ENCODE results near the gene ABCC12. TPM values are rescaled to one million over a fixed set of nuclear protein-coding genes. Genes with fewer than 3 reads are reported as not detected.

The ABCC12 gene
- total RNA-seq, 4 donors from 2014 or later = not detected

- no peak overlapping the region for H3K27ac ChIP-seq
These were observed 24.4 kb downstream of the ABCC12 start for GRCh38 chr16:48131201-48131935.

GRCh38 chr16:48129926-48130325 lies 25.9 kb downstream of the ABCC12 start:
- TF ChIP-seq EP300 (IDR thresholded peaks at IDR 0.05) (no peak), POLR2A (IDR thresholded peaks at IDR 0.05) (no peak), POLR2AphosphoS5 (IDR thresholded peaks at IDR 0.05) (no peak), CTCF (IDR thresholded peaks at IDR 0.05) (no peak)
- WGBS = 90% methylated on average over 3 of the region's 3 CpGs
- no peaks in the 10 kb centered on the region for H3K4me1 ChIP-seq
- no peaks in the 10 kb centered on the region for H3K9me3 ChIP-seq
- no peak overlapping the region for H3K4me3 ChIP-seq
- no peaks in the 10 kb centered on the region for H3K27me3 ChIP-seq
- H3K27ac ChIP-seq = no peak overlapping the region
- no peak for DNase-seq (ENCODE audit: low spot score in 2 of 2)
- no peaks in the 10 kb centered on the region for H3K36me3 ChIP-seq

More at GRCh38 chr16:48131201-48131935, 24.4 kb downstream of the ABCC12 start:
- Histone ChIP-seq H3K27me3 (no peaks in the 10 kb centered on the region), H3K4me3 (no peak overlapping the region), H3K36me3 (no peaks in the 10 kb centered on the region), H3K9me3 (no peaks in the 10 kb centered on the region), H3K4me1 (no peaks in the 10 kb centered on the region)
- TF ChIP-seq POLR2AphosphoS5 (IDR thresholded peaks at IDR 0.05) = no peak
- no peak for TF ChIP-seq POLR2A (IDR thresholded peaks at IDR 0.05)
- no peak for TF ChIP-seq CTCF (IDR thresholded peaks at IDR 0.05)
- no peak for TF ChIP-seq EP300 (IDR thresholded peaks at IDR 0.05)
- 77% methylated on average over 6 of the region's 6 CpGs for WGBS
- no peak for DNase-seq (ENCODE audit: low spot score in 2 of 2)

- DNase-seq (ENCODE audit: low spot score in 2 of 2) = no peak
- TF ChIP-seq POLR2A (IDR thresholded peaks at IDR 0.05) = no peak
- no peak for TF ChIP-seq EP300 (IDR thresholded peaks at IDR 0.05)
- TF ChIP-seq POLR2AphosphoS5 (IDR thresholded peaks at IDR 0.05) = no peak
- no peak for TF ChIP-seq CTCF (IDR thresholded peaks at IDR 0.05)
- Histone ChIP-seq H3K27me3 (no peaks in the 10 kb centered on the region), H3K27ac (no peak overlapping the region), H3K4me1 (no peaks in the 10 kb centered on the region), H3K4me3 (no peak overlapping the region), H3K9me3 (no peaks in the 10 kb centered on the region), H3K36me3 (no peaks in the 10 kb centered on the region)
- 76% methylated on average over 2 of the region's 2 CpGs for WGBS
These were observed 27.0 kb downstream of the ABCC12 start for GRCh38 chr16:48128769-48129168.

DNA sequence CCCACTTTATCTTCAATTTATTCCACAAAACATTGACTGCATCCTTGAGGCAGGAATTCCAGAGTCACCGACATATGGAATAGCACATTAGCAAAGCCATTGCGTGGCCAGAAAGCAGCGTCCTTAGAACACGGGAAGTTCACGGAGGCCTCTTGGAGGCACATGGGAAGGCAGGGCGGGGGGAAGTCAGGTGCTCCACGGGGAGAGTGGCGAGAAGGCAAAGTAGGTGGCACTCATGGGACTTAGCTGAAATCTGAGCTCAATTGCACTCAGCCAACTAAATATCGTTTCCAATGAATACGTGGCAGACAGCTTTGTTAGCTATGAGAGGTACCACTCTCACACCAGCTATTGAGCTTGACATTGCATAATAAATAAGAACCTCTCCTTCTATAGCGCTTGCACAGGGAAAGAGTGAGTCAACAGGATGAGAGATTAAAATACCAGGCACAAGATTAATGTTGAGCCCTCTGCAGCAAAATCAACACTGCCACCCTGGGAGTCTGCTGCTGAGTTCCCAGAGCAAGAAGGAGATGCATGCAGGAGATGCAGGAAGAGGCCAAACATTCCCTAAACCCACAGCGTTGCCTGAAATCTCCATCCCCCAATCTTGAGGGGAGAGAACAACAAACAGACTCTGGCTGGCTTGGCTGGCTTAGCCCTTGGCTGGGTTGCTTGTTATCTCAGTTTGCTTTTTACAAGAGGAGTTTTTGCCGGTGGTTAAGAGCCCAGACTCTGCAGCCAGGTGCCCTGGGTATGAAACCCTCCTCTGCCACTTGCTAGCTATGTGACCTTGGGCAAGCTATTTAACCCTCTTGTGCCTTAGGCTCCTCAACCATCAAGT lies 28.8 kb downstream of the ABCC12 start:
- H3K27me3 ChIP-seq = no peaks in the 10 kb centered on the region
- H3K9me3 ChIP-seq = no peaks in the 10 kb centered on the region
- no peaks in the 10 kb centered on the region for H3K36me3 ChIP-seq
- 81% methylated on average over 13 of the region's 13 CpGs for WGBS
- TF ChIP-seq EP300 (IDR thresholded peaks at IDR 0.05) = no peak
- no peak for TF ChIP-seq POLR2A (IDR thresholded peaks at IDR 0.05)
- TF ChIP-seq CTCF (IDR thresholded peaks at IDR 0.05) = no peak
- no peak for TF ChIP-seq POLR2AphosphoS5 (IDR thresholded peaks at IDR 0.05)
- no peaks in the 10 kb centered on the region for H3K4me1 ChIP-seq
- no peak for DNase-seq (ENCODE audit: low spot score in 2 of 2)
- H3K27ac ChIP-seq = no peak overlapping the region
- H3K4me3 ChIP-seq = no peak overlapping the region

DNA sequence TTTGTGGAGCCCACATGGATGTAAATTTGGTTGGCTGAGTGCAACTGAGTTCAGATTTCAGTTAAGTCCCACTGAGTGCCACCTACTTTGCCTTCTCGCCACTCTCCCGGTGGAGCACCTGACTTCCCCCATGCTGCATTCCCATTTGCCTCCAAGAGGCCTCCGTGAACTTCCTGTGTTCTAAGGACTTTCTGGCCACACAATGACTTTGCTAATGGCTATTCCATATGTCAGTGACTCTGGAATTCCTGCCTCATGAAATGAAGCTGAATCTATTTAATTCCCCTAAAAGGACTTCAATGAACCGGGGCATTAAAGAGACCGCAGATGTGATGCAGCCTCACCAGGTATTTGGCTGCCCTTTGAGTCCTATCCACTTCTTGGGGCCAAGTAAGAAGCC lies 29.9 kb downstream of the ABCC12 start:
- DNase-seq (ENCODE audit: low spot score in 2 of 2) = no peak
- Histone ChIP-seq H3K4me1 (no peaks in the 10 kb centered on the region), H3K27ac (no peak overlapping the region), H3K27me3 (no peaks in the 10 kb centered on the region), H3K9me3 (no peaks in the 10 kb centered on the region), H3K4me3 (no peak overlapping the region), H3K36me3 (no peaks in the 10 kb centered on the region)
- 95% methylated on average over 5 of the region's 5 CpGs for WGBS
- TF ChIP-seq POLR2A (IDR thresholded peaks at IDR 0.05) = no peak
- TF ChIP-seq CTCF (IDR thresholded peaks at IDR 0.05) = no peak
- TF ChIP-seq POLR2AphosphoS5 (IDR thresholded peaks at IDR 0.05) = no peak
- TF ChIP-seq EP300 (IDR thresholded peaks at IDR 0.05) = no peak
